ENCODE measurements around the gene TRPM6.

The TRPM6 gene

GRCh38 chr9:74711341-74711740, 176.4 kb downstream of the TRPM6 start:
- no peak for DNase-seq

- no peak for DNase-seq
These were observed 190.2 kb downstream of the TRPM6 start for GRCh38 chr9:74697535-74697934.

DNA sequence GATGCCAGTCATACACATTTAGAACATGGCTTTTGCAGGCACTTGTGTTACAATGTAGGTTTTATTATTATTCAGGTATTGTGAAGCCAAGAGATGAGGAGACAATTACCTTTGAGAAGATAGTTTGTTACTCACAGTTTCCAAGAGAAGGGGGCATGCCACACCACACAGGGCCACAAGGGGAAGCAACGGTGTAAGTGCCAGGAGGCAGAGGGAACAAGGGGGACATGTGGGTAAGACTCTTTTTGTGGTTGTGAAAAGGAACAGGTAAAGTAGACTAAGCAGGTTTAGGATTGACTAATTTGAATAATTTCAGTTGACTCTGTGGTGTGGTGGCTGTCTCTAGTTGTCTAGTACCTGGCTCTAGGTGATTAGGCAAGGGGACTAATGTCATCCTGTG, 191.2 kb downstream of the TRPM6 start:
- no peak for DNase-seq

DNA sequence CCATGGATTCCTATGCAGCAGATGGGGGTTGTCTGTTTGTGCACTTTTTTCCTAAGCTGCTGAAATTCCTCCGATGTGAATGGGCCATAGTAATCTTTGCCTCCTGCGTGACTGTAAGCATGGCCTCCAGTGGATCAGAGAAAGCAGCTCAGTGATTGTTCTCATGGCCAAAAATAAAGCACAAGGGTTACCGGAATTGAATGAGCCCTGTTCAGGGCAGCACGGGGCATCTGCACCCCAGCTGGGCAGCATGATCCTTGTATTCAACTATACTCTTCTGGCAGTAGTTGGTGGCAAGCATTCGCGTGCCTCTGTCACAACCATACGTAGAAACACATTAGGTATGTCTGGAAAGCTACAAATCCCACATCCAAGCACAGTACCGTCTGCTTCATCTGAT, 196.7 kb downstream of the TRPM6 start:
- DNase-seq: no peak

DNA sequence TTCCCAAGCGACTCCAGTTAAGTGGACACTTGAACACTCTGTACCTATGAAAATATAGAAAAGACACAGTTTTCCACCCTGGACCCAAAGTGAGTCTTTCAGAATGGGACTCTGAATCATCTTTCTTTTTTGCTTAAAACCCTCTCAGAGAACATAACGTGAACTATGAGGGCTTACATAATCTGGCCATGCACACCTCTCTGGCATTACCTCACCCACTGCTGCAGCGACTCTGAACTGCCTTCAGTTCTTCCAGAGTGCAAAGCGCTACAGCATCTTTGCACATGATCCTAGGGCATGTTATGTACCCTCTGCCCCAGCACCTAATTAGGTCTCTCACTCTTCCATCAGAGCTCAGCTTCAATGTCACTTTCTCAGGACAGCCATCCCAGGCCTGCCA, 204.4 kb downstream of the TRPM6 start:
- no peak for DNase-seq

- no peak for DNase-seq
These were observed 205.8 kb downstream of the TRPM6 start for GRCh38 chr9:74681906-74682305.

DNA sequence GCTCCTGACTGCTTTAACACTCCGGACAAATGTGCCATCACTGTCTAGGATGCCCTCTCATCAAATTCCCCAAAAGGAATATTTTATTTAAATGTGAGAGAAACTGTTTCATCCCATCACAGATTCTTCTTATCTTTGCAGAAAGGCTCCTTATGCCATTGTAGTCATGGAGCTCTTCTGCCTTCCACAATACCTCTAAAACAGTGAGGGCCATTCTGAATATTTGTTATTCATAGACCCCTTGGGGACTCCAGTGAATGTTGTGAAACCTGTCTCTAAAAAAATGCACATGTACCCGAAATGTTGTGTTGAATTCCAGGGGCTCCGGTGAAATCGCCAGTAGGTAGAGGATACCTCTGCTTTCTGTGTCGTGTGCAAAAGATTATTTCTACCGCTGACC, 213.6 kb downstream of the TRPM6 start:
- DNase-seq: no peak

Data from islet precursor cell (in vitro differentiated cells).